LNCaP clone FGC (cell line): ENCODE results near the gene ARL4C.

Experiments used
- DNase-seq: peaks from one replicate; pipeline ENCODE4 v3.0.0-alpha.2; 2011; ENCODE audit warnings: low read depth
- H3K4me3 ChIP-seq: 2 replicates; pipeline ENCODE4 v1.5.1; 2011; ENCODE audit warnings: mild to moderate bottlenecking, low read depth, low read length, control low read depth
- TF ChIP-seq, protein P1 (sequence below): IDR thresholded peaks from 2 replicates; pipeline ENCODE4 v1.5.1; 2012; ENCODE audit warnings: mild to moderate bottlenecking; ENCODE audit not compliant: control insufficient read depth, insufficient read depth; ENCODE audit errors: extremely low read depth

The ARL4C gene

DNA sequence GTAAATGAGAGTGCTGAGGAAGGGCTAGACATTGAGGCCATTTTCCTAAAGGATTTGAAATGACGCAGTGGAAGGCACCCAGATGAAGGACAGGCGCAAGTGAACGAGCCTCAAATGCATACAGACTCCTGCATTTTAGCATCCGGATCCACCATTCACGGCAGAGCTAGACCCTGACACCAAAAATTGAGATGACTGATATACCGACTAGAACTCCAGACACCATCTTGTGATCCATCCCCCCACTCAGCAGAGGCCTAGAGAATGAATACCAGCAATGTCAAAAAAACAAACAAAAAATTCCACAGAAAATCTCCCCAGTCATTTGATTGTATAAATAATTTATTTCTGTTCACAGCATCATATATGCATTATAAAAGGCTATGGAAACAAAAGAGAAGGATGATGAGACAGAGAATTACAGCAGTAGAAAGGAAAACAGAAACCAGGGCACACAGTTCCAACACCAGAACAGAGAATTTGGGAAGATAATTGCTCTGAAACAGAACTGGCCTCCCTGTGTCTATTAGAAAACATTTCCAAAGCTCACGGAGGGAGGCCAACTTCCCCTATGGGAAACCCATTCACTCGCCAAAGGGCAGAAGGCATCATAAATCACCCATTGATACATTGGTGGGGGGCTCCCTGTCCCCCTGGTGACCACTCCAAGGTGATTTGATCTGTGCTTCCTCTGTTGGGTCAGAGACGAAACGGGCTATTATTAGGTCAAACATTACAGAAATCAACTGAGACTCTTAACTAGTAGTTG, 4.0 kb downstream of the ARL4C start:
- no peak for DNase-seq
- H3K4me3 ChIP-seq, result no peak overlapping the region
- TF ChIP-seq, protein P1, sequence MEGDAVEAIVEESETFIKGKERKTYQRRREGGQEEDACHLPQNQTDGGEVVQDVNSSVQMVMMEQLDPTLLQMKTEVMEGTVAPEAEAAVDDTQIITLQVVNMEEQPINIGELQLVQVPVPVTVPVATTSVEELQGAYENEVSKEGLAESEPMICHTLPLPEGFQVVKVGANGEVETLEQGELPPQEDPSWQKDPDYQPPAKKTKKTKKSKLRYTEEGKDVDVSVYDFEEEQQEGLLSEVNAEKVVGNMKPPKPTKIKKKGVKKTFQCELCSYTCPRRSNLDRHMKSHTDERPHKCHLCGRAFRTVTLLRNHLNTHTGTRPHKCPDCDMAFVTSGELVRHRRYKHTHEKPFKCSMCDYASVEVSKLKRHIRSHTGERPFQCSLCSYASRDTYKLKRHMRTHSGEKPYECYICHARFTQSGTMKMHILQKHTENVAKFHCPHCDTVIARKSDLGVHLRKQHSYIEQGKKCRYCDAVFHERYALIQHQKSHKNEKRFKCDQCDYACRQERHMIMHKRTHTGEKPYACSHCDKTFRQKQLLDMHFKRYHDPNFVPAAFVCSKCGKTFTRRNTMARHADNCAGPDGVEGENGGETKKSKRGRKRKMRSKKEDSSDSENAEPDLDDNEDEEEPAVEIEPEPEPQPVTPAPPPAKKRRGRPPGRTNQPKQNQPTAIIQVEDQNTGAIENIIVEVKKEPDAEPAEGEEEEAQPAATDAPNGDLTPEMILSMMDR, result no peak

- TF ChIP-seq, protein P1, result no peak
- no peak overlapping the region for H3K4me3 ChIP-seq
- DNase-seq, result no peak
Measured at GRCh38 chr2:234491897-234492296, 5.0 kb downstream of the ARL4C start.

- TF ChIP-seq, protein P1, result no peak
- no peak for DNase-seq
- no peak overlapping the region for H3K4me3 ChIP-seq
Measured at GRCh38 chr2:234491281-234491680, 5.6 kb downstream of the ARL4C start.

GRCh38 chr2:234490271-234491091, 6.4 kb downstream of the ARL4C start:
- TF ChIP-seq, protein P1, result no peak
- no peak for DNase-seq
- no peak overlapping the region for H3K4me3 ChIP-seq

DNA sequence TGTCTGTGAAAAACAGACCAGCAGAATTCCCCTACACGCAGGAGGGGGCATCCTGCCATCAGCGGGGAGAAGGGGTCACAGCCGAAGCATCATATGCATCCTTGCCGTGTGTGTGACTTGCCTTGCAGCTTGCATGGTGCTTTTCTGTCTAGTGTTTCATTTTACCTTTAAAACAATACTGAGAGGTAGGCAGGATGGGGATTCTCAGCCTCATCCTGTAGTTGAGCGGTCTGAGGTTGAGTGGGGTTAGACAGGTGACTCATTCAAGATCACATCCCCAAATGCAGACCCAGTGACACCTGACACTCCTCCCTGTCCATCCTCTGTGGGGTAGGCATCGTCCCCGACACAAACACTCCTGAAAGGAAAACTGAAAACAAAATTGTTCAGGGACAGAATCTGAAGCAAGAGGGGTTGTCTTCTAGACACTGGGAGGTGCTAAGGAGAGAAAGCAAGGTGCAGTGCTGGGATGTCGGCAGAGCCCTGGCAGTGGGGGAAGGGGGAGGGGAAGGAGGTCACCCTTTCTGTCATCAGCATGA, 7.9 kb downstream of the ARL4C start:
- TF ChIP-seq, protein P1, result no peak
- H3K4me3 ChIP-seq, result no peak overlapping the region
- no peak for DNase-seq

DNA sequence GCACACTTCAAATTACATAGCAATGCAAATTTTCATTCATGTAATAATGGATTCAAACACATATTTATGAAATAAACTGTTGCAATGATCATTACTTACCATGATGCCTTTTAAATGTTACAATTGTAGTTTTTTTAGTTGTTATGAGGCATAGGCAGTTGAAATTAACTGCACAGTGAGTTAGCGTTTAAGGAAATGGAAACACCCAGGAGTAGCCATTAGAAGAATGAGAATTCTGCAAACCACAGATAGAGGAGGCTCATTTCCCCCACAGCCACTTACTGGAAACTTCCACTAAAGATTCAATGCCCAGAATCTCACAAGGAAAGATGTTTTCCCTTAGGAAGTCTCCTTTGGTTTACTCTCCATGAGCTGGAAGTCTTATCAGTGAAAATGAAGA, 8.4 kb downstream of the ARL4C start:
- DNase-seq, result no peak
- TF ChIP-seq, protein P1, result no peak
- no peak overlapping the region for H3K4me3 ChIP-seq
